ENCODE data around the gene PDE4A. TPM values are rescaled to one million over a fixed set of nuclear protein-coding genes. Genes with fewer than 3 reads are reported as not detected.

Gene PDE4A
- polyA plus RNA-seq, 3 donors, result 4.7 to 14.8 (median 5.8) TPM

DNA sequence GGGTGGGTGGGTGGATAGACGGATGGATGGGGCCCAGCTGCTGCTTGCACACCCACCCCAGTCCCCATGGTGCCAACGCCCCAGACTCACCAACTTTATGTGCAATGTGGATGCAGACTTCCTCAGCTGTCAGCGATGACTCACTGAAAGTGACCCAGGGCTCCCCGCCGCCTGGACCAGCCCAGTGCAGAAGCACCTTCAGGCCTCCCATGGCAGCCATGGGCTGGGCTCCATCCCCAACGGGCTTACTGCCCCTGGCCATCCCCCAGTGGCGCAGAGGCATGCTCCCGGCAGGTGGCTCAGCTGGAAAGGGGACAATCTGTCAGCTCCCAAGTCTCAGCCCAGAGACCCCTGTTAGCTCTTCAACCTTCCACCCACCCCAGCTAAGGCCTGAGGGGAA lies 42.2 kb upstream of the PDE4A start:
- H3K4me2 ChIP-seq (replicated peaks; ENCODE audit: extremely low read depth, low read length, poor library complexity, severe bottlenecking), result no peak overlapping the region
- H3K4me1 ChIP-seq (ENCODE audit: control insufficient read depth in 1 of 2, insufficient read depth in 2 of 2, low read length in 2 of 2), result peaks cover 63 to 70% of the 10 kb centered on the region in 2 donors
- Mint-ChIP-seq H3K4me1 (peaks cover 56% of the 10 kb centered on the region), H3K4me3 (no peak overlapping the region), H3K27ac (peak overlapping the region in 2 of 7 donors; percentile 40 to 61), H3K36me3 (peaks cover 21 to 45% of the 10 kb centered on the region in 2 donors), H3K9me3 (no peaks in the 10 kb centered on the region), H3K27me3 (ENCODE audit: low read depth in 3 of 3) (peaks cover 0 to 2% (median 2%) of the 10 kb centered on the region in 3 donors)
- intact Hi-C loops (cut with micrococcal nuclease), result no loop called here
- no peak overlapping the region for H2AFZ ChIP-seq (ENCODE audit: insufficient read depth, low read depth, low read length, poor library complexity, severe bottlenecking)
- H3K4me3 ChIP-seq (replicated peaks in 1 of 3; ENCODE audit: low read depth in 2 of 3, low read length in 3 of 3), result no peak overlapping the region
- 76% methylated on average over 6 of the region's 8 CpGs for WGBS (ENCODE audit: insufficient coverage)
- H4K20me1 ChIP-seq (ENCODE audit: insufficient read depth, low read length), result peaks cover 6% of the 10 kb centered on the region
- H3K79me2 ChIP-seq (ENCODE audit: insufficient read depth, low read length), result peaks cover 43% of the 10 kb centered on the region
- peaks cover 16 to 17% of the 10 kb centered on the region in 2 donors for H3K36me3 ChIP-seq (replicated peaks in 1 of 2; ENCODE audit: control insufficient read depth in 1 of 2, insufficient read depth in 2 of 2, low read length in 2 of 2)
- H3K27ac ChIP-seq (ENCODE audit: low read depth in 1 of 2, low read length in 2 of 2), result peak overlapping the region in 1 of 2 donors; percentile 44
- peak in 2 of 3 donors; percentile 26 to 47 for DNase-seq
- H3K9ac ChIP-seq (ENCODE audit: insufficient read depth, low read length, poor library complexity, severe bottlenecking), result no peak overlapping the region
- no peaks in the 10 kb centered on the region for H3K27me3 ChIP-seq (ENCODE audit: control insufficient read depth in 2 of 2, insufficient read depth in 2 of 2, low read length in 2 of 2)
- TF ChIP-seq, protein P1, sequence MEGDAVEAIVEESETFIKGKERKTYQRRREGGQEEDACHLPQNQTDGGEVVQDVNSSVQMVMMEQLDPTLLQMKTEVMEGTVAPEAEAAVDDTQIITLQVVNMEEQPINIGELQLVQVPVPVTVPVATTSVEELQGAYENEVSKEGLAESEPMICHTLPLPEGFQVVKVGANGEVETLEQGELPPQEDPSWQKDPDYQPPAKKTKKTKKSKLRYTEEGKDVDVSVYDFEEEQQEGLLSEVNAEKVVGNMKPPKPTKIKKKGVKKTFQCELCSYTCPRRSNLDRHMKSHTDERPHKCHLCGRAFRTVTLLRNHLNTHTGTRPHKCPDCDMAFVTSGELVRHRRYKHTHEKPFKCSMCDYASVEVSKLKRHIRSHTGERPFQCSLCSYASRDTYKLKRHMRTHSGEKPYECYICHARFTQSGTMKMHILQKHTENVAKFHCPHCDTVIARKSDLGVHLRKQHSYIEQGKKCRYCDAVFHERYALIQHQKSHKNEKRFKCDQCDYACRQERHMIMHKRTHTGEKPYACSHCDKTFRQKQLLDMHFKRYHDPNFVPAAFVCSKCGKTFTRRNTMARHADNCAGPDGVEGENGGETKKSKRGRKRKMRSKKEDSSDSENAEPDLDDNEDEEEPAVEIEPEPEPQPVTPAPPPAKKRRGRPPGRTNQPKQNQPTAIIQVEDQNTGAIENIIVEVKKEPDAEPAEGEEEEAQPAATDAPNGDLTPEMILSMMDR (IDR thresholded peaks at IDR 0.05), result no peak
- no peaks in the 10 kb centered on the region for H3K9me3 ChIP-seq (replicated peaks in 1 of 2; ENCODE audit: control insufficient read depth in 1 of 2, insufficient read depth in 1 of 2, low read length in 2 of 2)

GRCh38 chr19:10379880-10380312 lies 40.4 kb upstream of the PDE4A start:
- DNase-seq, result peak; percentile 27 to 62 (median 30)
- Histone ChIP-seq H3K27me3 (ENCODE audit: control insufficient read depth in 2 of 2, insufficient read depth in 2 of 2, low read length in 2 of 2) (no peaks in the 10 kb centered on the region), H3K4me1 (ENCODE audit: control insufficient read depth in 1 of 2, insufficient read depth in 2 of 2, low read length in 2 of 2) (peaks cover 54 to 58% of the 10 kb centered on the region in 2 donors), H3K9ac (ENCODE audit: insufficient read depth, low read length, poor library complexity, severe bottlenecking) (peak overlapping the region; percentile 87), H2AFZ (ENCODE audit: insufficient read depth, low read depth, low read length, poor library complexity, severe bottlenecking) (peak overlapping the region; percentile 84), H3K4me3 (replicated peaks in 1 of 3; ENCODE audit: low read depth in 2 of 3, low read length in 3 of 3) (peak overlapping the region; percentile 84 to 98 (median 87)), H4K20me1 (ENCODE audit: insufficient read depth, low read length) (peaks cover 6% of the 10 kb centered on the region), H3K4me2 (replicated peaks; ENCODE audit: extremely low read depth, low read length, poor library complexity, severe bottlenecking) (peak overlapping the region; percentile 92), H3K36me3 (replicated peaks in 1 of 2; ENCODE audit: control insufficient read depth in 1 of 2, insufficient read depth in 2 of 2, low read length in 2 of 2) (peaks cover 16 to 17% of the 10 kb centered on the region in 2 donors), H3K79me2 (ENCODE audit: insufficient read depth, low read length) (peaks cover 40% of the 10 kb centered on the region), H3K9me3 (replicated peaks in 1 of 2; ENCODE audit: control insufficient read depth in 1 of 2, insufficient read depth in 1 of 2, low read length in 2 of 2) (no peaks in the 10 kb centered on the region), H3K27ac (ENCODE audit: low read depth in 1 of 2, low read length in 2 of 2) (peak overlapping the region; percentile 91 to 98)
- 0% methylated on average over 6 of the region's 10 CpGs for WGBS (ENCODE audit: insufficient coverage)
- intact Hi-C loops (cut with micrococcal nuclease), result loop anchor here in 1 of 2 donors (2.0 to 5.0 kb wide), 2 partner anchors 33 to 109 kb away; partner anchors contain the start of gene ICAM1
- TF ChIP-seq, protein P1 (IDR thresholded peaks at IDR 0.05), result no peak
- H3K4me3 Mint-ChIP-seq, result peak overlapping the region; percentile 93 to 95
- H3K4me1 Mint-ChIP-seq, result peaks cover 45% of the 10 kb centered on the region
- H3K9me3 Mint-ChIP-seq, result no peaks in the 10 kb centered on the region
- H3K27ac Mint-ChIP-seq, result peak overlapping the region; percentile 95 to 100 (median 98)
- peaks cover 0 to 2% (median 2%) of the 10 kb centered on the region in 3 donors for H3K27me3 Mint-ChIP-seq (ENCODE audit: low read depth in 3 of 3)
- peaks cover 16 to 35% of the 10 kb centered on the region in 2 donors for H3K36me3 Mint-ChIP-seq
